Stimulated activated CD8-positive, alpha-beta memory T cell treated with anti-CD3 and anti-CD28 coated beads, Interleukin-4, amount 100 ng/mL, for 48 hours (primary cell): ENCODE results near the gene SINHCAF.
"Not testable (repeated sequence)": the region's sequence is repeated elsewhere in the genome, so short reads cannot be mapped to it uniquely, and the experiment has no call there.

Experiments
- DNase-seq: peaks from one replicate; pipeline ENCODE4 v3.0.0-alpha.2; 2020

SINHCAF gene

GRCh38 chr12:31325877-31326631 lies at the start of gene SINHCAF:
TSS of gene SINHCAF (minus strand) at chr12:31326150. CDS start at chr12:31298204, 27,946 bp downstream.
- DNase-seq, result peak; percentile 100

GRCh38 chr12:31375422-31375821 lies 49.5 kb upstream of the SINHCAF start:
- DNase-seq, result not testable (repeated sequence)

- no peak for DNase-seq
Measured at GRCh38 chr12:31371256-31371620, 45.3 kb upstream of the SINHCAF start.

GRCh38 chr12:31370531-31371255 lies 44.7 kb upstream of the SINHCAF start:
- no peak for DNase-seq

- no peak for DNase-seq
Measured at GRCh38 chr12:31369712-31370521, 44.0 kb upstream of the SINHCAF start.

- no peak for DNase-seq
Measured at GRCh38 chr12:31368666-31369361, 42.9 kb upstream of the SINHCAF start.

- DNase-seq, result no peak
Measured at GRCh38 chr12:31366104-31366621, 40.2 kb upstream of the SINHCAF start.

- no peak for DNase-seq
Measured at GRCh38 chr12:31363831-31364230, 37.9 kb upstream of the SINHCAF start.

- DNase-seq, result no peak
Measured at GRCh38 chr12:31363416-31363809, 37.5 kb upstream of the SINHCAF start.

- peak; percentile 43 for DNase-seq
Measured at GRCh38 chr12:31362759-31363415, 36.9 kb upstream of the SINHCAF start.

GRCh38 chr12:31362115-31362758 lies 36.3 kb upstream of the SINHCAF start:
- peak; percentile 27 for DNase-seq

GRCh38 chr12:31361730-31362114 lies 35.8 kb upstream of the SINHCAF start:
- no peak for DNase-seq

GRCh38 chr12:31355747-31356107 lies 29.8 kb upstream of the SINHCAF start:
- no peak for DNase-seq

- no peak for DNase-seq
Measured at GRCh38 chr12:31353750-31354708, 28.1 kb upstream of the SINHCAF start.

- no peak for DNase-seq
Measured at GRCh38 chr12:31346267-31346666, 20.3 kb upstream of the SINHCAF start.

GRCh38 chr12:31343139-31343538 lies 17.2 kb upstream of the SINHCAF start:
- no peak for DNase-seq

- DNase-seq, result no peak
Measured at GRCh38 chr12:31342286-31342685, 16.3 kb upstream of the SINHCAF start.

GRCh38 chr12:31339831-31340622 lies 14.1 kb upstream of the SINHCAF start:
- DNase-seq, result no peak

GRCh38 chr12:31337952-31338351 lies 12.0 kb upstream of the SINHCAF start:
- no peak for DNase-seq

GRCh38 chr12:31331242-31331641 lies 5.3 kb upstream of the SINHCAF start:
- no peak for DNase-seq
